WTC11 (cell line): Measurements from ENCODE around the gene UBASH3A. TPM values are rescaled to one million over a fixed set of nuclear protein-coding genes. Genes with fewer than 3 reads are reported as not detected.

Experiments used
- ATAC-seq: fragments of 200-7000 bp; cut with Tn5 transposase; 2 replicates; pipeline ENCODE4 v1.10.0; 2021; ENCODE audit warnings: mild to moderate bottlenecking, moderate library complexity
- CTCF ChIA-PET: fragments of 300-600 bp; sonication (Branson Sonifier 250); formaldehyde crosslinking; loops from one replicate; lab custom pipeline; 2021; ENCODE audit warnings: antibody characterized with exemption; lab: Charles Lee
- POLR2A ChIA-PET: fragments of 350-600 bp; sonication (Branson Sonifier 250); formaldehyde crosslinking; loops from one replicate; lab custom pipeline; 2021; ENCODE audit warnings: antibody characterized with exemption; lab: Charles Lee
- DNase-seq: peaks from one replicate; pipeline ENCODE4 v3.0.0; 2021; ENCODE audit warnings: low spot score
- H3K27ac Mint-ChIP-seq: 2 replicates; pipeline ENCODE4 v1.8.0; 2021; ENCODE audit warnings: mixed read lengths
- H3K27me3 Mint-ChIP-seq: 2 replicates; pipeline ENCODE4 v1.8.0; 2021; ENCODE audit warnings: low read depth, mild to moderate bottlenecking, moderate library complexity, mixed read lengths
- H3K36me3 Mint-ChIP-seq: 2 replicates; pipeline ENCODE4 v1.8.0; 2021; ENCODE audit warnings: mixed read lengths
- H3K4me1 Mint-ChIP-seq: 2 replicates; pipeline ENCODE4 v1.8.0; 2022; ENCODE audit warnings: mixed read lengths
- H3K4me3 Mint-ChIP-seq: 2 replicates; pipeline ENCODE4 v1.8.0; 2021; ENCODE audit warnings: mild to moderate bottlenecking, moderate library complexity, mixed read lengths
- H3K9me3 Mint-ChIP-seq: 2 replicates; pipeline ENCODE4 v1.8.0; 2021; ENCODE audit warnings: mixed read lengths
- CREB1 ChIP-seq: sonication (generic); formaldehyde crosslinking; IDR thresholded peaks from 2 replicates; pipeline ENCODE4 v1.8.0; 2023; ENCODE audit warnings: mild to moderate bottlenecking, missing genetic modification reagents
- CREM ChIP-seq: sonication (generic); formaldehyde crosslinking; IDR thresholded peaks from 2 replicates; pipeline ENCODE4 v1.8.1; 2022; ENCODE audit warnings: mild to moderate bottlenecking, missing genetic modification reagents, moderate library complexity
- EMX1 ChIP-seq: fragments of 250-450 bp; sonication (Bioruptor Pico); IDR thresholded peaks from 2 replicates; pipeline ENCODE4 v1.8.0; 2021; ENCODE audit warnings: mild to moderate bottlenecking
- FOXK1 ChIP-seq: sonication (generic); formaldehyde crosslinking; IDR thresholded peaks from 2 replicates; pipeline ENCODE4 v1.8.0; 2022; ENCODE audit warnings: mild to moderate bottlenecking, moderate library complexity, missing genetic modification reagents
- FOXP1 ChIP-seq: sonication (generic); formaldehyde crosslinking; IDR thresholded peaks from 2 replicates; pipeline ENCODE4 v1.8.0; 2022; ENCODE audit warnings: missing genetic modification reagents, mild to moderate bottlenecking, moderate library complexity, borderline replicate concordance
- GABPB1 ChIP-seq: sonication (generic); formaldehyde crosslinking; IDR thresholded peaks from 2 replicates; pipeline ENCODE4 v1.8.1; 2023; ENCODE audit warnings: mild to moderate bottlenecking, missing genetic modification reagents
- GTF2I ChIP-seq: fragments of 250-450 bp; sonication (Bioruptor Pico); conservative IDR thresholded peaks from 2 replicates; pipeline ENCODE4 v1.4.0; 2021; ENCODE audit warnings: mild to moderate bottlenecking
- IRF2 ChIP-seq: sonication (generic); formaldehyde crosslinking; IDR thresholded peaks from 2 replicates; pipeline ENCODE4 v1.8.0; 2022; ENCODE audit warnings: low read depth, missing genetic modification reagents, borderline replicate concordance
- JUN ChIP-seq: sonication (generic); formaldehyde crosslinking; IDR thresholded peaks from 2 replicates; pipeline ENCODE4 v1.8.0; 2023; ENCODE audit warnings: mild to moderate bottlenecking, missing genetic modification reagents
- NFYB ChIP-seq: sonication (generic); formaldehyde crosslinking; conservative IDR thresholded peaks from 2 replicates; pipeline ENCODE4 v1.8.0; 2022; ENCODE audit warnings: low read depth, missing genetic modification reagents
- SMAD4 ChIP-seq: sonication (generic); formaldehyde crosslinking; IDR thresholded peaks from 2 replicates; pipeline ENCODE4 v1.8.0; 2022; ENCODE audit warnings: mild to moderate bottlenecking, missing genetic modification reagents
- TCF7 ChIP-seq: sonication (generic); formaldehyde crosslinking; IDR thresholded peaks from 2 replicates; pipeline ENCODE4 v1.8.0; 2022; ENCODE audit warnings: mild to moderate bottlenecking, low read depth, missing genetic modification reagents, moderate library complexity
- ZNF121 ChIP-seq: sonication (generic); formaldehyde crosslinking; IDR thresholded peaks from 2 replicates; pipeline ENCODE4 v1.8.0; 2023; ENCODE audit warnings: missing genetic modification reagents
- ZNF232 ChIP-seq: sonication (generic); formaldehyde crosslinking; IDR thresholded peaks from 2 replicates; pipeline ENCODE4 v1.8.0; 2022; ENCODE audit warnings: mild to moderate bottlenecking, missing genetic modification reagents
- ZNF317 ChIP-seq: sonication (generic); formaldehyde crosslinking; IDR thresholded peaks from 2 replicates; pipeline ENCODE4 v1.8.1; 2023; ENCODE audit warnings: low read depth, mild to moderate bottlenecking, moderate library complexity, missing genetic modification reagents, borderline replicate concordance
- ZNF396 ChIP-seq: fragments of 250-450 bp; sonication (Bioruptor Pico); IDR thresholded peaks from 2 replicates; pipeline ENCODE4 v1.8.0; 2021; ENCODE audit warnings: mild to moderate bottlenecking, moderate library complexity, borderline replicate concordance
- ZNF416 ChIP-seq: fragments of 250-450 bp; sonication (Bioruptor Pico); IDR thresholded peaks from 2 replicates; pipeline ENCODE4 v1.9.0; 2021; ENCODE audit warnings: mild to moderate bottlenecking, inconsistent platforms
- total RNA-seq: library from RNA; stranded (reverse); gene quantifications from 3 replicates; pipeline ENCODE4 v1.2.3, GENCODE V29; 2021
- TF ChIP-seq, protein P1 (sequence below): sonication (generic); formaldehyde crosslinking; IDR thresholded peaks from 2 replicates; pipeline ENCODE4 v1.8.0; 2022; ENCODE audit warnings: mild to moderate bottlenecking, missing genetic modification reagents
- TF ChIP-seq, protein P2 (sequence below): sonication (generic); formaldehyde crosslinking; IDR thresholded peaks from 2 replicates; pipeline ENCODE4 v1.8.0; 2022; ENCODE audit warnings: mild to moderate bottlenecking, missing genetic modification reagents
- TF ChIP-seq, protein P3 (sequence below): sonication (generic); formaldehyde crosslinking; IDR thresholded peaks from 2 replicates; pipeline ENCODE4 v1.8.1; 2022; ENCODE audit warnings: low read depth, missing genetic modification reagents, borderline replicate concordance
- TF ChIP-seq, protein P4 (sequence below): sonication (generic); formaldehyde crosslinking; IDR thresholded peaks from 2 replicates; pipeline ENCODE4 v1.8.1; 2022; ENCODE audit warnings: low read depth, mild to moderate bottlenecking, moderate library complexity, missing genetic modification reagents, borderline replicate concordance
- TF ChIP-seq, protein P5 (sequence below): sonication (generic); formaldehyde crosslinking; IDR thresholded peaks from 2 replicates; pipeline ENCODE4 v1.8.1; 2023; ENCODE audit warnings: mild to moderate bottlenecking, missing genetic modification reagents
- TF ChIP-seq, protein P6 (sequence below): sonication (generic); formaldehyde crosslinking; IDR thresholded peaks from 2 replicates; pipeline ENCODE4 v1.8.1; 2022; ENCODE audit warnings: mild to moderate bottlenecking, moderate library complexity, missing genetic modification reagents
- TF ChIP-seq, protein P7 (sequence below): fragments of 250-450 bp; sonication (Bioruptor Pico); conservative IDR thresholded peaks from 2 replicates; pipeline ENCODE4 v1.9.0; 2021; ENCODE audit warnings: mild to moderate bottlenecking
- TF ChIP-seq, protein P8 (sequence below): fragments of 250-450 bp; sonication (Bioruptor Pico); IDR thresholded peaks from 2 replicates; pipeline ENCODE4 v1.9.0; 2021; ENCODE audit warnings: mild to moderate bottlenecking

The UBASH3A gene
- total RNA-seq, 1 experiment from 2014 or later, result not detected

DNA sequence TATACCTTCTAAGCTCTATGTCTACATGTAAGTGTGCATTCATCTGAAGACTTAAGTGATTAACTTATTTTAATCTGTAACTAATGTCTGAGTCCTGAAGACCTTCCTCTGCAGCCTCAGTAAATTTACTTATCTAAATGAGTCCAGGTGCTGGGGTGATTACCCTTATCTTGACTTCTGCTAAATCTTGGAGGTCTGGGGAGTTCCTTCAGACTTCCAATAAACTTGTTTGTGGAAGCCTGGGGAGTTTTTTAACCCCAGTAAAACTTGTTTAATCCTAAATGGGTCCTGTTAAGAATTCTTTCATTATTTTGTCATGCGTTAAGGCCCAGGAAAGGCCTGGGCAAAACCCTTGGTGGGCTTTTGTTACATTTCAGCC lies 55.4 kb downstream of the UBASH3A start:
- H3K4me1 Mint-ChIP-seq, result peaks cover 34% of the 10 kb centered on the region
- ATAC-seq, result no peak
- H3K9me3 Mint-ChIP-seq, result peaks cover 21% of the 10 kb centered on the region
- ChIA-PET CTCF (no interaction called here), POLR2A (no interaction called here)
- no peak overlapping the region for H3K4me3 Mint-ChIP-seq
- H3K36me3 Mint-ChIP-seq, result peaks cover 4% of the 10 kb centered on the region; the same call in 1 of the 2 replicates
- DNase-seq, result no peak
- H3K27ac Mint-ChIP-seq, result no peak overlapping the region
- TF ChIP-seq IRF2 (no peak), EMX1 (CRISPR knock-in tag) (no peak), NFYB (CRISPR knock-in tag) (no peak), FOXK1 (CRISPR knock-in tag) (no peak), TCF7 (CRISPR knock-in tag) (no peak), FOXP1 (CRISPR knock-in tag) (no peak), CREB1 (CRISPR knock-in tag) (no peak), CREM (no peak), ZNF396 (CRISPR knock-in tag) (no peak), ZNF317 (CRISPR knock-in tag) (no peak), GABPB1 (CRISPR knock-in tag) (no peak), ZNF232 (CRISPR knock-in tag) (no peak)
- TF ChIP-seq, protein P1, sequence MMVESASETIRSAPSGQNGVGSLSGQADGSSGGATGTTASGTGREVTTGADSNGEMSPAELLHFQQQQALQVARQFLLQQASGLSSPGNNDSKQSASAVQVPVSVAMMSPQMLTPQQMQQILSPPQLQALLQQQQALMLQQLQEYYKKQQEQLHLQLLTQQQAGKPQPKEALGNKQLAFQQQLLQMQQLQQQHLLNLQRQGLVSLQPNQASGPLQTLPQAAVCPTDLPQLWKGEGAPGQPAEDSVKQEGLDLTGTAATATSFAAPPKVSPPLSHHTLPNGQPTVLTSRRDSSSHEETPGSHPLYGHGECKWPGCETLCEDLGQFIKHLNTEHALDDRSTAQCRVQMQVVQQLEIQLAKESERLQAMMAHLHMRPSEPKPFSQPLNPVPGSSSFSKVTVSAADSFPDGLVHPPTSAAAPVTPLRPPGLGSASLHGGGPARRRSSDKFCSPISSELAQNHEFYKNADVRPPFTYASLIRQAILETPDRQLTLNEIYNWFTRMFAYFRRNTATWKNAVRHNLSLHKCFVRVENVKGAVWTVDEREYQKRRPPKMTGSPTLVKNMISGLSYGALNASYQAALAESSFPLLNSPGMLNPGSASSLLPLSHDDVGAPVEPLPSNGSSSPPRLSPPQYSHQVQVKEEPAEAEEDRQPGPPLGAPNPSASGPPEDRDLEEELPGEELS (CRISPR knock-in tag), result no peak
- TF ChIP-seq, protein P2, sequence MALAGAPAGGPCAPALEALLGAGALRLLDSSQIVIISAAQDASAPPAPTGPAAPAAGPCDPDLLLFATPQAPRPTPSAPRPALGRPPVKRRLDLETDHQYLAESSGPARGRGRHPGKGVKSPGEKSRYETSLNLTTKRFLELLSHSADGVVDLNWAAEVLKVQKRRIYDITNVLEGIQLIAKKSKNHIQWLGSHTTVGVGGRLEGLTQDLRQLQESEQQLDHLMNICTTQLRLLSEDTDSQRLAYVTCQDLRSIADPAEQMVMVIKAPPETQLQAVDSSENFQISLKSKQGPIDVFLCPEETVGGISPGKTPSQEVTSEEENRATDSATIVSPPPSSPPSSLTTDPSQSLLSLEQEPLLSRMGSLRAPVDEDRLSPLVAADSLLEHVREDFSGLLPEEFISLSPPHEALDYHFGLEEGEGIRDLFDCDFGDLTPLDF (CRISPR knock-in tag), result no peak
- TF ChIP-seq, protein P3, sequence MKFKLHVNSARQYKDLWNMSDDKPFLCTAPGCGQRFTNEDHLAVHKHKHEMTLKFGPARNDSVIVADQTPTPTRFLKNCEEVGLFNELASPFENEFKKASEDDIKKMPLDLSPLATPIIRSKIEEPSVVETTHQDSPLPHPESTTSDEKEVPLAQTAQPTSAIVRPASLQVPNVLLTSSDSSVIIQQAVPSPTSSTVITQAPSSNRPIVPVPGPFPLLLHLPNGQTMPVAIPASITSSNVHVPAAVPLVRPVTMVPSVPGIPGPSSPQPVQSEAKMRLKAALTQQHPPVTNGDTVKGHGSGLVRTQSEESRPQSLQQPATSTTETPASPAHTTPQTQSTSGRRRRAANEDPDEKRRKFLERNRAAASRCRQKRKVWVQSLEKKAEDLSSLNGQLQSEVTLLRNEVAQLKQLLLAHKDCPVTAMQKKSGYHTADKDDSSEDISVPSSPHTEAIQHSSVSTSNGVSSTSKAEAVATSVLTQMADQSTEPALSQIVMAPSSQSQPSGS (CRISPR knock-in tag), result no peak
- TF ChIP-seq, protein P4, sequence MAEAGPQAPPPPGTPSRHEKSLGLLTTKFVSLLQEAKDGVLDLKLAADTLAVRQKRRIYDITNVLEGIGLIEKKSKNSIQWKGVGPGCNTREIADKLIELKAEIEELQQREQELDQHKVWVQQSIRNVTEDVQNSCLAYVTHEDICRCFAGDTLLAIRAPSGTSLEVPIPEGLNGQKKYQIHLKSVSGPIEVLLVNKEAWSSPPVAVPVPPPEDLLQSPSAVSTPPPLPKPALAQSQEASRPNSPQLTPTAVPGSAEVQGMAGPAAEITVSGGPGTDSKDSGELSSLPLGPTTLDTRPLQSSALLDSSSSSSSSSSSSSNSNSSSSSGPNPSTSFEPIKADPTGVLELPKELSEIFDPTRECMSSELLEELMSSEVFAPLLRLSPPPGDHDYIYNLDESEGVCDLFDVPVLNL (CRISPR knock-in tag), result no peak
- H3K27me3 Mint-ChIP-seq, result peaks cover 7% of the 10 kb centered on the region

DNA sequence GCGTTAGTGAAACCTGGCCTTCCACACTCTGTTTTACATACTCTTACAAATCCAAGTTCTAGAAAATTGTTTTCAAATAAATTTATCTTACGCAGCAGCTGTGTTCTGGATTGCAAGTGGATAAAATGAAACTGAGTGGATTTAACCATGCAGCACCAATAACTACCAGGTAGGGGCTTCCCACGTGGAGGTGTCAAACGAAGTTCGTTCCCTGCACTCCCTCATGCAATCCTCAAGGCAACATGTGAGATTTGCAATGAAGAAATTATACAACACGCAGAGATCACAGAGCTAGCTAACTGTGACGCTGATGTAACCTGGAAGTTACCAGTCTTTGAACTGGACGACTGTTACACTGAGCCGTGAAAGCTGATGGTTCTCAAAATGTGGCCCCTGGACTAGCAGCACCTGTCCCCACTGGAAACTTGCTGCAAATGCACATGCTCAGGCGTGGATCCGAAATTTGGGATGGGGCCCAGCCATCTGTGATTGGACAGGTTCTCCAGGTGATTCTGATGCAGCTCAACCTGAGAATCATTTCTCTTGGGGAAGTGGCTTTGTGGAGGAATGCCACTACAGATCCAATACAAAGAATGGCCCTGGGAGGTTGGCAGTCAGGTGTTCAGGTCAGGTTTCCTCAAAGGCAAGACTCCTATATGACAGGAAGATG lies 56.0 kb downstream of the UBASH3A start:
- Mint-ChIP-seq H3K27me3 (peaks cover 7% of the 10 kb centered on the region), H3K36me3 (peaks cover 4% of the 10 kb centered on the region; the same call in 1 of the 2 replicates), H3K4me1 (peaks cover 38% of the 10 kb centered on the region), H3K9me3 (peaks cover 22% of the 10 kb centered on the region), H3K4me3 (no peak overlapping the region), H3K27ac (no peak overlapping the region; the same call in 1 of the 2 replicates)
- no peak for DNase-seq
- CTCF ChIA-PET, result no interaction called here
- no peak for ATAC-seq
- POLR2A ChIA-PET, result no interaction called here
- TF ChIP-seq SMAD4 (CRISPR knock-in tag) (no peak), ZNF121 (CRISPR knock-in tag) (no peak), GTF2I (CRISPR knock-in tag) (no peak), ZNF416 (CRISPR knock-in tag) (no peak), JUN (CRISPR knock-in tag) (no peak)
- TF ChIP-seq, protein P5, sequence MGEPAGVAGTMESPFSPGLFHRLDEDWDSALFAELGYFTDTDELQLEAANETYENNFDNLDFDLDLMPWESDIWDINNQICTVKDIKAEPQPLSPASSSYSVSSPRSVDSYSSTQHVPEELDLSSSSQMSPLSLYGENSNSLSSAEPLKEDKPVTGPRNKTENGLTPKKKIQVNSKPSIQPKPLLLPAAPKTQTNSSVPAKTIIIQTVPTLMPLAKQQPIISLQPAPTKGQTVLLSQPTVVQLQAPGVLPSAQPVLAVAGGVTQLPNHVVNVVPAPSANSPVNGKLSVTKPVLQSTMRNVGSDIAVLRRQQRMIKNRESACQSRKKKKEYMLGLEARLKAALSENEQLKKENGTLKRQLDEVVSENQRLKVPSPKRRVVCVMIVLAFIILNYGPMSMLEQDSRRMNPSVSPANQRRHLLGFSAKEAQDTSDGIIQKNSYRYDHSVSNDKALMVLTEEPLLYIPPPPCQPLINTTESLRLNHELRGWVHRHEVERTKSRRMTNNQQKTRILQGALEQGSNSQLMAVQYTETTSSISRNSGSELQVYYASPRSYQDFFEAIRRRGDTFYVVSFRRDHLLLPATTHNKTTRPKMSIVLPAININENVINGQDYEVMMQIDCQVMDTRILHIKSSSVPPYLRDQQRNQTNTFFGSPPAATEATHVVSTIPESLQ (CRISPR knock-in tag), result no peak
- TF ChIP-seq, protein P6, sequence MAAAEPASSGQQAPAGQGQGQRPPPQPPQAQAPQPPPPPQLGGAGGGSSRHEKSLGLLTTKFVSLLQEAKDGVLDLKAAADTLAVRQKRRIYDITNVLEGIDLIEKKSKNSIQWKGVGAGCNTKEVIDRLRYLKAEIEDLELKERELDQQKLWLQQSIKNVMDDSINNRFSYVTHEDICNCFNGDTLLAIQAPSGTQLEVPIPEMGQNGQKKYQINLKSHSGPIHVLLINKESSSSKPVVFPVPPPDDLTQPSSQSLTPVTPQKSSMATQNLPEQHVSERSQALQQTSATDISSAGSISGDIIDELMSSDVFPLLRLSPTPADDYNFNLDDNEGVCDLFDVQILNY (CRISPR knock-in tag), result no peak
- TF ChIP-seq, protein P7, sequence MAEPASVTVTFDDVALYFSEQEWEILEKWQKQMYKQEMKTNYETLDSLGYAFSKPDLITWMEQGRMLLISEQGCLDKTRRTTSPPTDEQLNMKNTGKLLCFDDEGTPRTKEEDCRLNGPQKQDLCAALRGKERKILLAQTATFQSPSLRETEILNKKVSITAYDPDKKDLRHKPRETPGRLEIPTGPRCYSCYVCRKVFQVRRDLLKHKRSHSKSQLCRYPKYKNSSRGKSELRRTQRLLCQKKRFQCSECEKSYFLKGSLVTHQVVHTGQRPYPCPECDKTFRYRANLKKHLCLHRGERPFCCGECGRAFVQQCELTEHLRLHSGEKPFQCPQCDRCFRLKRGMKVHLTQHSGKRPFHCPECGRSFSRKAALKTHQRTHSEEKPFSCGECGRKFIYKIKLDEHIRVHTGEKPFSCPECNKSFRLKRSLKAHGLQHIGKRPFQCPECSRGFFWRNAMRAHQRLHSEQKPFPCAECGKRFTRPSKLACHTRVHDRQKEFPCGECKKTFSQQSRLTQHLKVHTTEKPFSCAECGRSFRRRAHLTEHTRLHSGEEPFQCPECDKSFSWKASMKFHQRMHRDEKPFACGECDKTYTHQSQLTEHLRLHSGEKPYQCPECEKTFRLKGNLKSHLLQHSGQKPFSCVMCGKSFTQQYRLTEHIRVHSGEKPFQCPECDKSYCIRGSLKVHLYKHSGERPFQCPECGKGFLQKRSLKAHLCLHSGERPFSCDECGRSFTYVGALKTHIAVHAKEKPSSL (CRISPR knock-in tag), result no peak
- TF ChIP-seq, protein P8, sequence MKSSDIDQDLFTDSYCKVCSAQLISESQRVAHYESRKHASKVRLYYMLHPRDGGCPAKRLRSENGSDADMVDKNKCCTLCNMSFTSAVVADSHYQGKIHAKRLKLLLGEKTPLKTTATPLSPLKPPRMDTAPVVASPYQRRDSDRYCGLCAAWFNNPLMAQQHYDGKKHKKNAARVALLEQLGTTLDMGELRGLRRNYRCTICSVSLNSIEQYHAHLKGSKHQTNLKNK (CRISPR knock-in tag), result no peak
